8988T (cell line): ENCODE measurements around the gene SERGEF.

Experiments used
- DNase-seq: peaks from one replicate; pipeline ENCODE4 v3.0.0; 2011

SERGEF gene

DNA sequence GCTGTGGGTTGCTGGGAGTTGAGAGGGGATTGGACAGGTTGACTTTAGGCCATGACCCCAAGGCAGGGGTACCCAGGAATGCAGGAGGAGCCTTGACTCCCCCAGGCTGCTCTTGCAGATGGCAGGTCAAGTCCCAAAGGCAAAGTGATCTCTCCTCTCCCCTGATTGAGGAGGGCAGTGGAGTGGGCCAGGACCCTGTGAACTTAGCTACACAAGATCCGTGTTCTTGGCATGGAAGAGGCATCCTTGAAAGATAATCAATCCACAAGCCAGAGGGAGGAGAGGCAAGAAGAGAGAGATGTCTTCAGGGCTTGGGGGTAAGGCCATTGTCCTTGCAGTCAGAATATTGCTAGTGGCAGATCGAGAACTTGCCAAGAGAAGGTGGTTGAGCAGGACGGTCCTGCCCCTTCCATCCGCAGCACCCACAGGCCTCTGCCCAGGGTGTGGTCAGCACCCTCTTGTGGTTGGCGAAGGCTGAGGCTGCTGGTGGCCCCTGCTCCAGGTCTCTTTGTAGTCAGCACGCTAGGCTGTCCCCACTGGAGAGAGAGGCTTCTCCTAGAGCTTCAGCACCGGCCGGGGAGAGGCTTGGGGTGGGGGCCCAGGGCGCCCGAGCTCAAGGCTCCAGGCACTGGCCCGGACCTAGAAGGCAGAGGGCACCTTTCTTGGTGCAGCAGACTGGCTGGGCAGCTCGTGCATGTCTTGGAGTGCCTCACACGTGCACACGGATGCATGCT lies 232.8 kb downstream of the SERGEF start:
- no peak for DNase-seq

DNA sequence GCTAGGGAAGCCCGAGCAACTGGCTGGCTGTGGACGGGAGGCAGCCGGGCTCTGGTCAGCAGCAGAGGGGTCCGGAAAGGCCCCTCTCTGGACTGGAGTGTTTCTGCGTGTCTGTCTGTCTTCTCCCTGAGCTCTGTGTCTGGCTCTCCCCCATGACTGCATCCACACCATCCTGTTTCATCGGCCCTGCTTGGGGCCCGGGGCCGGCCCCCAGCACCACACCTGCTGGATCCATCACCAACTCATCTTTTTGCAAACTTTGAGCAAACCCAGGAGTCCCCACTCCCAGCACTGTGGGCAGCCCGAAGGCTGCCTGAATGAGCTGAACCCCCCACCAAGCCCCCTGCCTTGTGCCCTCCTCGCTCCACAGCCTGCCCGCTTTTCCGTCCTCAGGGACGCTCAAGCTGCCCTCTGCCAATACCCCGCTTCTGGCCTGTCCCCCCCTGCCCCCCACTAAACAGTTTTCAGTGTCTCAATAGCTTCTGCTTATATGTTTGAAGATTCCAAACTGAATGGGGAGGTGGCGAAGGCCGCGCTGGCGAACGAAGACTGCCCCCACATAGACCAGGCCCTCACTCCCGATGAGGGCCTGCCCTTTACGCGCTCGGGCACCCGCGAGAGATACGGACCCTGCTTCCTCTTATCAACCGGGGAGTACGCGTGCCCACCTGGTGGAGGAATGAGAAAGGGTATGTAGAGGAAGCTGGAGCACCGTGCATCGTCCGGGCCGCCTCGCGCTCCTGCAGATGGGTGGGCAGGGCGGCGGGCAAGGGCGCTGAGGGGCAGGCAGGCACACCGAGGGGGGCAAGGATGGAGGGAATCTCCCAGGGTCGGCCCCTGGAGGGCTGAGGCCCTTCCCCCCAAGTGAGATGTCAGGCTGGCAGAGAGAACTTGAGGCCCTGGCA lies 233.6 kb downstream of the SERGEF start:
- no peak for DNase-seq

DNA sequence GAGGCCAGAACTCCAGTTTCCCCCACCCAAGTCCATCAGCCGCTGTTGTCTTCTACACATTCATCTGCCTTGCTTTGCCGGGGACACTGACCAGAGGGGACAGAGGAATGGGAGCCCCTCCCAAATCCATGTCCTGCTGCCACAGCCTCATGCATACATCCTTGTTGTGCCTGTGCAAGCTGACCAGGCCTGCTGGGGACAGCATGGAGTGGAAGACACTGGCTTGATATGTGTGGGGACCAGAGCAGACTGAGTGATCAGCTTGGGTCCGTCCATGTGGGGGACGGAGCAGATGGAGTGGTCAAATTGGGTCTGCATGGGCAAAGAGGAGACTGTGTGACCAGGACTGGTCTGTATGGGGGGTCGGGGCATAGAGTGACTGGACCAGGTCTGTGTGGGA lies 234.5 kb downstream of the SERGEF start:
- no peak for DNase-seq

DNA sequence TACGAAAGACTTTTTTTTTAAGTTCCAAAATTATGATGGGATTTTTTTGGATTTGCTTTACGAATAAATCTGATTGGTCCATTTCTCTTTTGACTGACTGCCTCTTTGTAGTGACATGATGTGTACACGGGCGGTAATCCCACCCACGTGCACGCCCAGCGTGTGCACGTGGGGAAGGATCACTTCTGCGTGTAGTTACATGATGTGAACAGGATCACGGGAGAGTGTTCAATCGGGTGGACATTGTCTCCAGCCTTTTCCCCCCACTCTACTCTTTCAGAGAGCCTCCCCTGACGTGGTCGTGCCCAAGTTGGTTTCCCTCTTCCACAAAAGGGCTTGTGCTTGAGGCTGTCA lies 235.1 kb downstream of the SERGEF start:
- no peak for DNase-seq

DNA sequence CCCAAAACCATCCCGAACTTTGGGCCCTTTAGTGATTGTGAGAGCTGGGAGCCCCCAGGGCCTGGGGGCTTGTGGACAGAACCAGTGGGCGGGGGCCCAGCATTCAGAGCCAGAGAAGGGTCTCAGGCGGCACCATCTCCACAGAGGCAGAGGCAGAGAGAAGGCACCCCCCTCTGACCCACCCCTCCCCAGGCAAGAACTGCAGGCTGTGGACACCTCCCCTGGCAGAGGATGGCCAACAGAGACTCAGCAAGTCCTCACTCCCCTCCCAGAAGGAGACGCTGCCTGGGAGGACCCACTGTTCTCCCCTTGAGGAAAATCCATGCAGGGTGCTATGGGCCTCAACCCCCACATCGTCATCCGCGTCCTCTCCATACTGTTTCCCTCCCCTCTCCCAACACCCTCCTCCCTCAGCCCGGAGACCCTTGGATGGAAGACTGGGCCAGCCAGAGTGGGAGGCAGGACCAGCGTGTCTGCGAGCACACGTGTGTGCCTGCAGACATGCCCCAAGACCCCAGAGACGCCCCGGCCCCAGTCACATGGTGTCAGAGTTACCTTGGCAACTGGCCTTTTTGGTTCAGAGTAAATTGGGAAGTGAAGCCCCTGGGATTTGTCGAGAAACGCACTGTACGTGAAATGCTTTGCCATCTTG lies 235.6 kb downstream of the SERGEF start:
- no peak for DNase-seq

DNA sequence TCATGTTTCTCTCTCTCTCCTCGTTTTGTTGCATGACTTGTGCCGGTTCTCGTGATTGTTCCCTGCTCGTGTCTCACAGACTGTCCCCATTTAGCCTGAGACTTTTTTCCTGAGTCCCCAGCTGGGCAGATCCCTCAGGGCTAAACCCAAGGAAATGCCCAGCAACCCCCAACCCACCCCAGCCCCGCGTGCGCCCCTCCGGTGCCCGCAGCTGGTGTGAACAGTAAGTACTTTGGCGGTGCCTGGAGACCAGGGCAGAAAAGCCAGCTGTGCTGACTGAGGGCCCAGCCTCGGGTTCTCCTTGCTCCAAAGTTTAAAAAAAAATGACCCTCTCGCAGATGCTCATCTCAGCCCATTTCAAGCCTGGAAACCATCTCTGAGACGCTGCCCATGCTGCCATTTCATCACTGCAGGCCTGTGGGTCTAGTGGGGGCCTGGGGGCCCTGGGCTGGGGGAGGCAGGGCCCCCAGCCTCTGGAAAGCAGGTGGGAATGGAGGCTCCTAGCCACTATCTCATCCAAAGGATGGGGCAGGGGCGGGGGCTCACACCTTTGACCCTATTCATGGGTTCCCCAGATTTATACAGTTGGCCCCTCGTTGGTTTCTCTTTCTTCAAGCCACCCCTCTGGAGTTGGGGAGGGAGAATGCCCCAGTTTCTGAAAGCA lies 236.5 kb downstream of the SERGEF start:
- DNase-seq, result no peak

DNA sequence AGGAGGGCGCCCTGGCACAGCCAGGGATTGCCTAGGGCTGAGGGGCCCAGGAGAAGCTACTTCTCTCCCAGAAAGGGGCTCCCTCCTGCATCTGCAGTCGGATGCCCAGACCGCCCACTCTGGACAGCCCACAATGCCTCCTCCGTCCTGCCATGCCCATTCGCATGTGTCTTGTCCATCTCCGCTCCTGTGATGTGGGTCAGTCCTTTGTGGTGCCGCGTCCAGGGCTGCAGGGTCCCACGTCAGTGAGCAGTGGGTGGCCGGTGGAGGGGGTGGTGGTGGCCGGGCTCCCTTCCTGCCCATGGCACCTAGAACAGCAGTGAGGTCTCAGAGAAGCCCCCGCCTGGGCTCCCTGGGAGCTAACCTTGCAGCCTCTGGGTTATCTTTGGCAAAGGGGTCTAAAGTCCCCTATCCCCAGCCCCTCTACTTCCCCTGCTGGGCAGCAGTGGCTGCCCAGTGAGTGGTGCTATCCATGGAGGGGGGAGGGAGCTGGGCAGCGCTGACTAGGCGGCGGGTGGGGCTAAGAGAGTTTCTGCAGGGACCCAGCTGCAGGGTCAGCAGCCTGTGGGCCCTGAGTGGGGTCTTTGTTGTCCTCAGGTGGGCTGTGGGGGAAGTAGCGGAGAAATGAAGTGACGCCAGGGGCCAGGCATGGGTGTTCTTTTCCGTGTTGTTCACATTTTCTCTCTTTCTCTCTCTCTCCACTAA lies 237.2 kb downstream of the SERGEF start:
- no peak for DNase-seq

DNA sequence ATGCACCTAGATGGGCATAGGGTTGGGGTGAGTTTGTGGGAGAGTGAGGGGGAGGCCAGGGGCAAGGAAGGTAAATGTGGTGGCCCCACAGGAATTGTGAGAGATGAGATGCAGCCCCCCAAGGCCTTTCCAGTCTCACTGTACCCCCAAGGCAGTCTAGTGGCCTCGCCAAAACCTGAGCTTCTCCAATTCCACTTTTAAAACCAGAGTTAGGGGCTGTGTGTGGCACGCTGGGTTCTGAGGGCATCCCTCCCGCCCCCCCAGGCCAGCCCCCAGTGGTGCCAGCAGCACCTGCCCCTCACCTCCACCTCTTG lies 237.9 kb downstream of the SERGEF start:
- no peak for DNase-seq

DNA sequence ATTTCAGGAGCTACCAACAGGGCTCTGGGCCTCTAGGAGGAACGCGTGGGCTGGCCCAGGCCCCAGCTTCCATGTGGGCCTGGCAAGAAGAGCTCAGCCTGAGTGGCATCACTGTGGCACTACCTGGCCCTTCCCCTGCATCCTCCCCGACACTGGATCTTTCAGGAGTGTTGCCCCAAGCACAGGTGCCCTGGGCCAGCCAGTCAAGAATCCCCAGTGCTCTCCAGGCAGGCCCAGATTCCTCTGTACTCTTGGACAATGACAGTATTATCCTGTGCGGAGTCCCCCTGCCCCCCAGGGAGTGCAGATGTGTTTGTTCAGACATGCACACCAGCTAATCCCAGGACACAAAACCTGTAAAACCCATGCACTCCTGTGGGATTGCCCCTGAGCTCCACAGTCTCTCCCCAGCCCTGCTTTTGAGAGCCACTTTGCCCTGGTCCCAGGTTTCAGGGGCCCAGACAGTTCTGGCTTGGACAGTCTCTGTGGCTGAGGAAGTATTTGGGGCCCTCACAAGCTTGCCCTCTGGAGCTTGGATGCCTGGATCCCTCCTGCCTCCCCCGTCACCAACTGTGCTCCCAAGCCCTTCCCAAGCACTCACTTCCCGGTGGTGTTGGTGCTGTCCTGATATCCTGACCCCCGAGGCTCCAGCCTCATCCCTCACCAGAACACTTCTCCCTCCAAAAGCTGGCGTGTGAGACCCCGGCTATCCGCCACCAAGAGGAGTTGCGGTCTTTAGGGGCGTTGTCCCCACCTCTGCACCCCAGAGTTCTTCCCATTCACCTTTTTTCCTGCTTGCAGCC lies 238.4 kb downstream of the SERGEF start:
- DNase-seq, result no peak

DNA sequence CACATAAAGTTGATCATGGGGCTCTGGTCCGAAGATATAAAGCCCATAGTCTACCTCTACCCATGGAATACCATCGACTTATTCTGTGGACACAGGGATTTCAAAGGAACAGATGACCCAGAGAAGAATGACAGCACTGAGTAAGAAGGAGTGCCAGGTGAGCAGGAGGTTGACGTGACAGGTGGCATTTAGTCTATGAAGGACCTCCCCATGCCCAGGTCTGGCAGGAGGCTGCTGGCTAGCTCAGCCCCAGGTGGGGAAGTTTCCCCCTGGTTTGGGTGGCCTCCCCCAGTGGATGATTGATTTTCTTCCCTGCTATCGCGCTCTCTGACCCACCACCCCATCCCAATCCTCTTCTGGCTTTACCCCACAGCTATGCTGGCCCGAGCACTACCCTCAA lies 239.2 kb downstream of the SERGEF start:
- no peak for DNase-seq

DNA sequence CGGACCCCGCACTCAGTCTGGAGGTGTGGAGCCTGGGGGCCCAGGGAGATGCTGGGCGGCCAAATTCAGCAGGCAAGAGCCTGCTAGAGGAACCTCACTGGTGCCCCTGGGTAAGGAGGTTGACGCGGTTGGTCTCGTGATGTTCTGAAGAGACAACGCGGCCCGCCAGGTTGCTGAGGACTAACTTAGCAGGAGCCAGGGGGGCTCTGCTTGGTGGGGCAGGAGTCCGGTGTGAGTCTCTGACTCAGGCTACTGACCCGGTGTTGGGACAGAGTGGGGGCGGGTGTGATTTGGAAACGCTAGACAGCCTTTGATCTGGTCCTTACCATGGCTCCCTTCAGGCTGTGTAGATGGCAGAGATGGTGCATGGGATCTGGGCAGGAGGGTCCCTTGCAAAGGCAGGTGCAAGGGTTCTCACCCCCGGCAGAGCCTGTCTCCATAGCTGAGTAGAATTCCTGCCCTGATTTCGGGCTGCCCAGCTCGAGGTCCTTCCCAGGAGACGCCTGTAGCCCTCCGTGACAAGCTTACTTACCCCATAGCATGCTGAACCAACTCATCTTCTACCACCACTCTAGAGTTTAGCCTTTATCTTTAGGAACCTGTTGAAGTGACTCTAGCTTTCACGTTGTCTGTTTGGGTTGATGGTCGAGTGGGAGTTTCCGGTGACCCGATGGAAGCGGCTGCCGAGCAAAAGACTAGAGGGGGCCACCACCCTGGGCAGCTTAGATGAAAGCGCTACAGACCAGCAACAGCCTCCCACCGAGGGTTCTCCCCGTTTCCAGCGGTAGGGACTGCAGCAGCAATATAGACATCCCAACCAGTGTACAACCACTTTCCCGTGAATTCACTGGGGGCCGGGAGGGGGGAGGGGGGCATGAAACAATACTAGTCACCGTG lies 239.9 kb downstream of the SERGEF start:
- DNase-seq, result no peak

DNA sequence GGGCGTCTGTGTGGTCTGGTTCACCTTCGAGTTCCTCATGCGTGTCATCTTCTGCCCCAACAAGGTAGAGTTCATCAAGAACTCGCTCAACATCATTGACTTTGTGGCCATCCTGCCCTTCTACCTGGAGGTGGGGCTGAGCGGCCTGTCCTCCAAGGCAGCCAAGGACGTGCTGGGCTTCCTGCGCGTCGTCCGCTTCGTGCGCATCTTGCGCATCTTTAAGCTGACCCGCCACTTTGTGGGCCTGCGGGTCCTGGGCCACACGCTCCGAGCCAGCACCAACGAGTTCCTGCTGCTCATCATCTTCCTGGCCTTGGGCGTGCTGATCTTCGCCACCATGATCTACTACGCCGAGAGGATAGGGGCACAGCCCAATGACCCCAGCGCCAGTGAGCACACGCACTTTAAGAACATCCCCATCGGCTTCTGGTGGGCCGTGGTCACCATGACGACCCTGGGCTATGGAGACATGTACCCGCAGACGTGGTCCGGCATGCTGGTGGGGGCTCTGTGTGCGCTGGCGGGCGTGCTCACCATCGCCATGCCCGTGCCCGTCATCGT lies 240.9 kb downstream of the SERGEF start:
- DNase-seq, result no peak

DNA sequence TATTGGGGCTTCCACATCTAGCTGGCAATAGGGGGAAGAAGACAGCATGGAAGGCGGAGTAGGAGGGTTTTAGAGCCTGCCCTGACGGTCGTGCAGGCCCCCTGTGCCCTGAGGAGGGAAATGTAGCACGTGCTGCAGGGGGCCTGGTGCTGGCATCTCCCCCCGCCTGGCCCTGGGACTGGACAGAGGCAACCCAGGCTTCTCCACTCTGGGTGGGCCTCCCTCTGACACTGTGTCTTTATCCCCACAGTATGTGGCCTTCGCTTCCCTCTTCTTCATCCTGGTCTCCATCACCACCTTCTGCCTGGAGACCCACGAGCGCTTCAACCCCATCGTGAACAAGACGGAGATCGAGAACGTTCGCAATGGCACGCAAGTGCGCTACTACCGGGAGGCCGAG lies 241.4 kb downstream of the SERGEF start:
- no peak for DNase-seq

DNA sequence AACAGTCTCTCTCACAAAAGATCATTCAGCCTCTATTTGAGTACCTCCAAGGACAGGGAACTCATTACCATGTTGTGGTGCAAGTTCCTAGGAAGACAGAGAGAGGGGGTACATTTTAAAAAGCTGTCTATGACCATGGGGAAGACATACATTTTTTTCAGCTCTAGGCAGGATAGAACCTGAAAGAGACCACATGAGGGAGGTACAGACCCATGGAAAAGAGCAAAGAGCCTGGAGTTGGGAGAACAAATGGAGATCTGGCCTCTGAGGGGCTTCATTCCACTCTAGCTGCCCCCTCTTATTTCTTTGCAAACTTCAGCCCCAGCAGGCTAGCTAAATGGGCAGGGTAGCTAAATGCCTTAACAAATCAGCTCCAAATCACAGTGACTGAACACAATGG lies 241.9 kb downstream of the SERGEF start:
- DNase-seq, result no peak

DNA sequence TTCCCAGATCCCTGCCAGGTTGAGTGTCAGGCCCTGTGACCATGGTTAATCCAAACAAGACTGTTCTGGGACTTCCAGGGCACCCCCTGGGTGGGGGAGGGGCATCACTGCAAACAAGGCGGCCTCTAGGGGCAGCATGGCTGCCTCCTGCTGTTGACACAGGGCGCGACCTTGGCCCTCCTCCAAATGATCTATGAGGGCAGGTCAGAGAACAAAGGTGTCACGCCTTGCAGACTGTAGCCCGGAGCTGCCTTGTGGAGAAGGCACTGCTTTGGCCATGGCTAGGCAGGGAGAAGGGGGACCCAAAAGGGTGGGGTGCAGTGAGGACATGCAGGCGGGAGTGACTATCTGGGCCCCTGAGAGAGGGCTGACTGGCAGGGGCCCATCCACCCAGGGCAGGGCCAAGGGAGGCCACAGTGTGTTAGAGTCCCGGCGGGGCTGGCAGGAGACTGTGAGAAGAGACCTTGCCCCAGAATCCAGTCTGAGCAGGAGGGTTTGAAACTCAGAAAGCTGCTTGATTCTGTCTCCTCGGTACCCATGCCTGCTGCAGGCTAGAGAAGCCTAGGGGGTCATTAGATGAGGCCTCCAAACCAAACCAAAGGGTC lies 242.7 kb downstream of the SERGEF start:
- no peak for DNase-seq

DNA sequence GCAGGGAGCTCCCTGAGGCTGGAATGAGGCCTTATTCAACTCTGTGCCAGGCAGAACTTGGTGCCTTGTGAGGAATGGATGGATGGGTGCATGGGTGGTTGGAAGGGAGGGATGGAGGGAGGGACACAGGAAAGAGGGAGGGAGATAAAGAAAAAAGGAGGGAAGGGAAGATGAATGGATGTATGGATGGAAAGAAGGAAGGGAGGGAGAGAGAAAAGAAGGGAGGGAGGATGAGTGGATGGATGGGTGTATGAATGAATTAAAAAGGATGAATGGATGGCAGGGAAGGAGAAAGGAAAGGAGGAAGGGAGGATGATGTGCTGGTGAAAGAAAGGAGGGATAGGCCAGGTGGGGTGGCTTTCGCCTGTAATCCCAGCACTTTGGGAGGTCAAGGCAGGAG lies 243.6 kb downstream of the SERGEF start:
- no peak for DNase-seq

DNA sequence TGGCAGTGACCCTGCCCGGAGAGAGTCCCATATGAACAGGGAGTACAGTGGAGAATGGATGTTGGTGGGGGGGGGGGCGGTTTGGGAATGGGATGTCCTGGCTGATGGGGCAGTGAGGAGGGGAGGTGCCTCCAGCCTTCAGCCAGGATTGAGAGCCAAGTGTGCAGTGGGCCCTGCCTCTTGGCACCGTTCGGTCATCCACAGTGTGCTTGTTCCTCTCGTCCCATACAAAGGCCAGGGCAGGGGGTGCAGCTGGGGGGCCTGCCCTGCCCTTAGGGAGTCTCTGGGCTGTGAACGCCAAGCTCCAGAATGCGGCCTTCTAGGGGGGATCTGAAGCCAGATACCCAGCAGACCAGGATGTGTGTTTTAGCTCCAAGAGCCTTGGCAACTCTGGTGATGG lies 244.3 kb downstream of the SERGEF start:
- no peak for DNase-seq

DNA sequence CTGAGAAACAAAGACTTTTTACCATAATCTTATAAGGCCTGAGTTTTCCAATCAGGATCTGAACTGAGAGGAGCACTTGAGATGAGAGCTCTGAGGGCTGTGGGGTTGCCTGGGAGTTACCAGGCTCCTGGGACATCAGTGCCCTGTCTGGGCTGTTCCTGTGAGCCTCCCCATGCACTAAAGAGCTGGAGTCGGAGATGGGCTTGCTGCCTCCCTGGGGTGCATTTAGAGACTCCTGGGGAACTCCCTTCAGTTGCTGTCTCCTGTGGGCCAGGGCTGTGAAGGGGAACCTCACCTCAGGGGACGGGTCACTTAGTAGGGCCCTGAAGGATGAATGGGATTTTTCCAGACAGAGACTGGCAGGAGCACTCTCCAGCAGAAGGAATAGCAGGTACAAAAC lies 244.9 kb downstream of the SERGEF start:
- no peak for DNase-seq

DNA sequence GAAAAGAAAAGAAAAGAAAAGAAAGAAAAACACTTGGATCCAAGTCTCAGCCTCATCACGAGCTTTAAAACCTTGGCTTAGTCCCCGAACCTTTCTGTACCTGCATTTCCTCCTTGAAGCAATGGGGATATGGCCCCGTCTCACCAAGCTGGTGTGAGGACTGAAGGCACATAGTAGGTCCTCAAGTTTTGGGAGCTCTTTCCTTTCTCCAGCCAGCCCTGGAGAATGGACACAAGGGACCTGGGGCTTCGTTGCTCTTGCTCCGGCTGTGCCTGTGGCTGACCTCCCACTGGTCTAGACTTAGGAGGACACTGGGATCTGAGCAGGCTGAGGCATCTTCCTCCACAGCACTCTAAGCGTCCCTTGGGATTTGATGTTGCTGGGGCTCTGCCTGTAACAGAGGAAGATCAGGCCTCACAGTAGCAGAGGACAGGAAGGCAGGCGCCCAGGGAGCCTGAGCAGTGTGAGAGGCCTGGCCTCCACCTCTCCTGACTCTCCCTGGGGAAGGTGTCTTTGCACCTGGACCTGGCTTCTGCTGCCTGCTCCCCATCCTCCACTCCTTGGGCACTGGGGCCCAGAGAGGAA lies 245.5 kb downstream of the SERGEF start:
- DNase-seq, result no peak

DNA sequence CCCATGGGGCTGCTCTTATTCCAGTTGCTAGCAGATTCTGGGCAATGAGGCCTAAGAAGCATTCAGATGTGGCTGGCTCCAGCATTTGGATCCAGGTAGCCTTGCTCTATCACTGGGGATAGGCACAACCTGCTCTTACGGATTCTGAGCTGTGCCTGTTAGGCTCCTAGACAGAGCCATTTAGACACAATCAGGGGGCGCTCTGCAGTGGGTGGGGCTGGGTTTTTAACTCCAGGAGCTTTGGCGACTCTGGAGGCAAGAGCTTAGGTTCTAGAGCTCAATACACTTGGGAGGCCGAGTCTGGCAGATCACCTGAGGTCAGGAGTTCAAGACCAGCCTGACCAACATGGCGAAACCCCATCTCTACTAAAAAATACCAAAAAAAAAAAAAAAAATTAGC lies 246.3 kb downstream of the SERGEF start:
- no peak for DNase-seq
